Cardiac muscle cell (in vitro differentiated cells and primary cell): ENCODE data around the gene INPP1. TPM values are rescaled to one million over a fixed set of nuclear protein-coding genes. Genes with fewer than 3 reads are reported as not detected.

Experiments used
- DNase-seq, 2 donors: peaks; one replicate each; pipeline versions ENCODE4 v3.0.0 to v3.0.0-alpha.2; 2010 to 2017; ENCODE audit warnings: low read depth in 1 of 2, low spot score in 1 of 2
- H3K27ac ChIP-seq: fragments of 200-600 bp; sonication (generic); 2 replicates; pipeline ENCODE4 v1.5.1; 2016
- H3K27me3 ChIP-seq: fragments of 200-600 bp; sonication (generic); 2 replicates; pipeline ENCODE4 v1.6.0; 2016; ENCODE audit warnings: control low read depth
- H3K36me3 ChIP-seq: fragments of 200-600 bp; sonication (generic); 2 replicates; pipeline ENCODE4 v1.5.1; 2016; ENCODE audit warnings: control low read depth
- H3K4me1 ChIP-seq: fragments of 200-600 bp; sonication (generic); 2 replicates; pipeline ENCODE4 v1.8.1; 2017; ENCODE audit warnings: low read depth, mild to moderate bottlenecking, mixed run types
- H3K4me3 ChIP-seq: fragments of 200-600 bp; sonication (generic); 2 replicates; pipeline ENCODE4 v1.5.1; 2016; ENCODE audit warnings: mild to moderate bottlenecking
- H3K9me3 ChIP-seq: fragments of 200-600 bp; sonication (generic); 2 replicates; pipeline ENCODE4 v1.5.1; 2017; ENCODE audit warnings: low read depth, mild to moderate bottlenecking, control low read depth
- CTCF ChIP-seq: IDR thresholded peaks from 2 replicates; pipeline ENCODE4 v1.5.1; 2012; ENCODE audit warnings: low read depth, mild to moderate bottlenecking, low read length
- polyA plus RNA-seq: library from polyadenylated mRNA; unstranded; fragments of >200 nt; fragmentation: Nextera tagmentation; extraction: Ambion mirVana; gene quantifications from 2 replicates; pipeline ENCODE4 v1.2.1, GENCODE V29; 2016
- total RNA-seq: library from RNA; depleted of rRNA; stranded (reverse); fragments of >200 nt; gene quantifications from 2 replicates; pipeline ENCODE4 v1.2.3, GENCODE V29; 2016

INPP1 gene
- total and polyA plus RNA-seq, 2 experiments from 2014 or later, result 2.9 to 3.3 TPM

- TF ChIP-seq CTCF, result no peak
- Histone ChIP-seq H3K27ac (no peak overlapping the region), H3K9me3 (no peaks in the 10 kb centered on the region), H3K36me3 (no peaks in the 10 kb centered on the region), H3K27me3 (peaks cover 38% of the 10 kb centered on the region), H3K4me1 (no peaks in the 10 kb centered on the region), H3K4me3 (no peak overlapping the region)
- DNase-seq, result no peak
Measured at GRCh38 chr2:190366248-190366753, 22.9 kb downstream of the INPP1 start.

- H3K4me1 ChIP-seq, result no peaks in the 10 kb centered on the region
- H3K4me3 ChIP-seq, result no peak overlapping the region
- H3K27me3 ChIP-seq, result peaks cover 33% of the 10 kb centered on the region
- H3K27ac ChIP-seq, result no peak overlapping the region
- no peak for DNase-seq
- H3K36me3 ChIP-seq, result no peaks in the 10 kb centered on the region
- no peaks in the 10 kb centered on the region for H3K9me3 ChIP-seq
- TF ChIP-seq CTCF, result no peak
Measured at GRCh38 chr2:190367091-190367490, 23.7 kb downstream of the INPP1 start.

- Histone ChIP-seq H3K4me1 (no peaks in the 10 kb centered on the region), H3K9me3 (no peaks in the 10 kb centered on the region), H3K27ac (no peak overlapping the region), H3K27me3 (peaks cover 22% of the 10 kb centered on the region), H3K4me3 (no peak overlapping the region), H3K36me3 (no peaks in the 10 kb centered on the region)
- no peak for TF ChIP-seq CTCF
- no peak for DNase-seq
Measured at GRCh38 chr2:190369635-190370034, 26.2 kb downstream of the INPP1 start.

GRCh38 chr2:190376083-190376482, 32.7 kb downstream of the INPP1 start:
- Histone ChIP-seq H3K4me1 (peaks cover 7% of the 10 kb centered on the region), H3K4me3 (no peak overlapping the region), H3K36me3 (no peaks in the 10 kb centered on the region), H3K27me3 (no peaks in the 10 kb centered on the region), H3K9me3 (no peaks in the 10 kb centered on the region), H3K27ac (no peak overlapping the region)
- no peak for TF ChIP-seq CTCF
- no peak for DNase-seq

GRCh38 chr2:190376591-190377245, 33.3 kb downstream of the INPP1 start:
- no peaks in the 10 kb centered on the region for H3K36me3 ChIP-seq
- no peak for TF ChIP-seq CTCF
- peaks cover 7% of the 10 kb centered on the region for H3K4me1 ChIP-seq
- no peak overlapping the region for H3K4me3 ChIP-seq
- H3K9me3 ChIP-seq, result no peaks in the 10 kb centered on the region
- no peaks in the 10 kb centered on the region for H3K27me3 ChIP-seq
- H3K27ac ChIP-seq, result no peak overlapping the region
- DNase-seq, result no peak
